H1 (cell line): ENCODE data around the gene C18orf63.

Experiments
- CTBP2 ChIP-seq: IDR thresholded peaks from 2 replicates; pipeline ENCODE4 v1.7.0; 2011; ENCODE audit warnings: borderline replicate concordance, mild to moderate bottlenecking, moderate library complexity, mixed read lengths, low read length; ENCODE audit not compliant: insufficient read depth, insufficient read length
- JUND ChIP-seq: IDR thresholded peaks from 2 replicates; pipeline ENCODE4 v1.6.1; 2011; ENCODE audit warnings: mild to moderate bottlenecking, improper control_type of control experiment, low read length
- POLR2A ChIP-seq, 2 experiments: IDR thresholded peaks; 1 replicate in 1 of 2; 2 replicates in 1 of 2; pipeline ENCODE4 v1.6.1; 2011; ENCODE audit warnings: low read depth in 2 of 2, low read length in 2 of 2, mild to moderate bottlenecking in 2 of 2; ENCODE audit errors: control extremely low read depth in 1 of 2
- TF ChIP-seq, protein P1 (sequence below), 3 experiments: IDR thresholded peaks; 1 replicate in 2 of 3; 2 replicates in 1 of 3; pipeline versions ENCODE4 v1.5.1 to v1.6.1; 2011; ENCODE audit warnings: low read length in 3 of 3, mild to moderate bottlenecking in 3 of 3, inconsistent platforms in 2 of 3, low read depth in 1 of 3, moderate library complexity in 1 of 3; ENCODE audit not compliant: insufficient read depth in 1 of 3; ENCODE audit errors: control extremely low read depth in 1 of 3

DNA sequence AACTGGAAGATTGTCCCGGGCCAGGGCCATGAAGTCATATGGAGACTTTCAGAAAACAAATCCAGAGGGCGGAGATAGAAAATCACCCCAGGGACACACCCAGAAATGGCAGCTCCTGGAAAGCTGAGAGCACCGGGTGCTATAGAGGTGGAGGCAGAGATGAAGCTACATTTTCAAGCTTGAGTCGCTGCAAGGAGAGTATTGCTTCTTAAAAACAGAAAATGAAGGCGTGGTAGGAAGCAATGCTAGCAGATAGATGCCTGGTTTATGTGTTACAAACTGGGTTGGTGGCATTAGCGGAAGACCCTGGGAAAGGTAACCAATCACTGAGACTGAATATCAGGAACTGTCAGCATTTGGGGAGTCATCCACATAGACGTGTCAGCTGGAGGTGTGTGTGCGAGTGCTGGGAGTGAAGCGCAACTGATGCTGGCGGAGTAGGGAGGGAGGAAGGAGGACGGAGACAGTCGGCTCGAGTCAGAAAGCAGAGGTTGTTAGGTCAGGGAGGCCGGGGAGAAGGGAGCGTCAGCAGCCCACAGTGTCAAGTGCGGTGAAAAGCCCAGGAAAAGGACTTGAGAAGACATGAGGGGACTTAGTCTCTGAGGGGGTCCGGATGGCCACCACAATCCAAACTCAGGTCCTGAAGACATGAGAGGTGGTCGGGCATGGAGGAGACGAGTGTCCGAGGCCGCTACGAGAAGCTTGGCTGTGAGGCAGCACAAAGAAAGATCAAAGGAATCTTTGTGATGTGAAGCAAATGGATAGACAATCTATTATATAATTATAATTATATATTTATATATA lies 45.4 kb downstream of the C18orf63 start:
- TF ChIP-seq, protein P1, sequence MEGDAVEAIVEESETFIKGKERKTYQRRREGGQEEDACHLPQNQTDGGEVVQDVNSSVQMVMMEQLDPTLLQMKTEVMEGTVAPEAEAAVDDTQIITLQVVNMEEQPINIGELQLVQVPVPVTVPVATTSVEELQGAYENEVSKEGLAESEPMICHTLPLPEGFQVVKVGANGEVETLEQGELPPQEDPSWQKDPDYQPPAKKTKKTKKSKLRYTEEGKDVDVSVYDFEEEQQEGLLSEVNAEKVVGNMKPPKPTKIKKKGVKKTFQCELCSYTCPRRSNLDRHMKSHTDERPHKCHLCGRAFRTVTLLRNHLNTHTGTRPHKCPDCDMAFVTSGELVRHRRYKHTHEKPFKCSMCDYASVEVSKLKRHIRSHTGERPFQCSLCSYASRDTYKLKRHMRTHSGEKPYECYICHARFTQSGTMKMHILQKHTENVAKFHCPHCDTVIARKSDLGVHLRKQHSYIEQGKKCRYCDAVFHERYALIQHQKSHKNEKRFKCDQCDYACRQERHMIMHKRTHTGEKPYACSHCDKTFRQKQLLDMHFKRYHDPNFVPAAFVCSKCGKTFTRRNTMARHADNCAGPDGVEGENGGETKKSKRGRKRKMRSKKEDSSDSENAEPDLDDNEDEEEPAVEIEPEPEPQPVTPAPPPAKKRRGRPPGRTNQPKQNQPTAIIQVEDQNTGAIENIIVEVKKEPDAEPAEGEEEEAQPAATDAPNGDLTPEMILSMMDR (IDR thresholded peaks at IDR 0.05; ENCODE audit: control extremely low read depth in 1 of 3, insufficient read depth in 1 of 3, low read depth in 1 of 3, low read length in 3 of 3), result no peak
- TF ChIP-seq POLR2A (IDR thresholded peaks at IDR 0.05; ENCODE audit: control extremely low read depth in 1 of 2, low read depth in 2 of 2, low read length in 2 of 2) (no peak), CTBP2 (no peak), JUND (no peak)
